Astrocyte of the cerebellum (primary cell): Measurements from ENCODE around the gene CAVIN2.

Experiments
- DNase-seq: peaks from one replicate; pipeline ENCODE4 v3.0.0-alpha.2; 2011; ENCODE audit warnings: low read depth
- H3K4me3 ChIP-seq: 2 replicates; pipeline ENCODE4 v1.5.1; 2011; ENCODE audit warnings: mild to moderate bottlenecking, low read depth, low read length, moderate library complexity
- CTCF ChIP-seq: IDR thresholded peaks from 2 replicates; pipeline ENCODE4 v1.5.1; 2012; ENCODE audit warnings: low read length, low read depth, moderate library complexity, mild to moderate bottlenecking; ENCODE audit errors: missing control alignments
- in situ Hi-C: cut with HindIII; loops from 2 replicates; pipeline ENCODE4 v1.10.0; 2017; ENCODE audit warnings: low sequenced_read_pairs

Gene CAVIN2

DNA sequence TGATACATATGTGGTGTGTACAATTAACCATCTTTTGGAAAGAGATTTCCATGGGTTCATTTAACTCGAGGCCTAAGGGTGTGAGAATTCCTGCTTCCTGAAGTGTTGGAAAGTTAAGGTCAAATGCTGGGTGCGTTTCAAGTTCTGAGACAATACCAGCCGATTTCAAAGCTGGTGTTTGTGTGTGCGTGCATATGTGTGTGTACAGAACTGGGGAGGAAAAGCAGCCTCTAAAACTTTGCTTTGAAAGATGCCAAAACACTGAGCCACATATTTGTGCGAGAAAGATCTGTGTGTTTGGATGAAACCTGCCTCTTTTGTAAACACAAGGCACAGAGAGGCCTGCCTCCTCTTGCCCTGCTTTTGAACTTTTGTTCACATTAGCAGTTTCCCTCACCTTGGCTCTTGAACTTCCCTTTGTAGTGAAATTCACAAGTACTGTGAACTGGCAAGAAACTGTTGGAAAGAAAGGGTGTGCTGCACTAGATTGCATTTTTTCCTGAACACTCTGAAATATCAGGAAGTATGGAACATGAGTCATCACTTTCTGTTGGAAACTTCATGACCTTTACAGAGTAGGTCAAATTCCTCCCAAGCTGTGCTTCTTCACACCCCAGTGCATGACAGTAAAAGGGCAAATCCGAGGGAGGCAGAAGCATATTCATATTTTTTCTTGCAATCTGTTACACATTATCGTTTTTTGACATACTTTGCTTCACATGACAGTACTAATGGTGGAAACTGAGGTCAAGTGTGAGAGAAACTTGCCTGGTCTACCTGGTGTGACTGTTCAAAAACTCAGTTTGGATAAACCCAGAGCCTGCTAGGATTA lies 20.0 kb upstream of the CAVIN2 start:
- in situ Hi-C loops: no loop called here
- DNase-seq: peak; percentile 68
- H3K4me3 ChIP-seq: no peak overlapping the region

GRCh38 chr2:191866195-191866594 lies 19.3 kb upstream of the CAVIN2 start:
- in situ Hi-C loops: no loop called here
- TF ChIP-seq CTCF: no peak
- H3K4me3 ChIP-seq: no peak overlapping the region
- no peak for DNase-seq

More for the DNA sequence above, 20.0 kb upstream of the CAVIN2 start:
- no peak for TF ChIP-seq CTCF

GRCh38 chr2:191864628-191865374 lies 17.9 kb upstream of the CAVIN2 start:
- TF ChIP-seq CTCF: no peak
- no peak overlapping the region for H3K4me3 ChIP-seq
- no peak for DNase-seq
- in situ Hi-C loops: no loop called here

DNA sequence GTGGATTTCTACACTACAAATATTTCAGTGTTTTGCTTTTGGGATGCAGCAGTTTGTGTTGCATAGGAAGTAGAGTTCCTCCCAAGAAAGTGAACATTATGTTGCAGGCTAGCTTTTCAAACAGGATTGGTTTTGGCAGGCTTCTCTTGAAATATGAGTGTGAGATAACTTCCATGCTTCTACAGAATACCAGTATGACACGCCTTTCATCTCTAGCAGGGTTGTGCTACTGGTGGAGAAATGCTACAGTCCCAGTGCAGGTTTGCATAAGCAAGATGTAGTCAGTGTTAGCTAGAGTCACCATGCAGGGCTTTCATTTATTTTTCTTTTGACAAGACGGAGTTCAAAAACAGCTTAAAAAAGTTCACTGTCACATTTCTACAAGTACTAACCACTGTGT lies 17.1 kb upstream of the CAVIN2 start:
- no peak for DNase-seq
- in situ Hi-C loops: no loop called here
- TF ChIP-seq CTCF: no peak
- no peak overlapping the region for H3K4me3 ChIP-seq

DNA sequence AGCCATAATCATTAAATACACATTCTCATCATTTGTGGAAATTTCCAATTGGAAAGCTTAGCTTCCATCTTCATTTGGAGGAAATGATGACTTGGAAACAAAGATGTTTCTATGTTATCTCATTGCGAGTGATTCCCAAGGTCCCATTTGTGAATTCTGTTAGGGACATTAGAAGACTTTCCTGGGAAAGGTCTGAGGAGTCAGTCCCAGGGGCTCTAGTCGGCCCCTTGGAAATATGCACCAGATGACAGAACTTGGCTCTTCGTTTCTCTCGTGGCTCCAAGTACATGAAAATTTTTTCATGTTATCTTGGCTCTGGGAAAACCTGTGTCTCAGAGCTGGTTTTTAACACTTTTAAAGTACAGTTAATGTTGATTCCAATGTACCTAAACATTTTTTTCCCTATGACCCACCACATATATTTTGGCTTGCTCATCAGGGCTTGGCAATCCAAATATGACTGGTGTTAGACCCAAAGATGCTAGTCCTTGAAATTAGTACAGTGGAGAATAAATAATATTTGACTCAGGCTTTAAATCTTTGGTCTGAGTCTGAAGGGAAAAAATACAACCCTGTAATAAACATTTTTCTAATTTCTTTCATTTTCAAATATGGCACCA lies 15.4 kb upstream of the CAVIN2 start:
- TF ChIP-seq CTCF: no peak
- H3K4me3 ChIP-seq: no peak overlapping the region
- in situ Hi-C loops: no loop called here
- DNase-seq: no peak

DNA sequence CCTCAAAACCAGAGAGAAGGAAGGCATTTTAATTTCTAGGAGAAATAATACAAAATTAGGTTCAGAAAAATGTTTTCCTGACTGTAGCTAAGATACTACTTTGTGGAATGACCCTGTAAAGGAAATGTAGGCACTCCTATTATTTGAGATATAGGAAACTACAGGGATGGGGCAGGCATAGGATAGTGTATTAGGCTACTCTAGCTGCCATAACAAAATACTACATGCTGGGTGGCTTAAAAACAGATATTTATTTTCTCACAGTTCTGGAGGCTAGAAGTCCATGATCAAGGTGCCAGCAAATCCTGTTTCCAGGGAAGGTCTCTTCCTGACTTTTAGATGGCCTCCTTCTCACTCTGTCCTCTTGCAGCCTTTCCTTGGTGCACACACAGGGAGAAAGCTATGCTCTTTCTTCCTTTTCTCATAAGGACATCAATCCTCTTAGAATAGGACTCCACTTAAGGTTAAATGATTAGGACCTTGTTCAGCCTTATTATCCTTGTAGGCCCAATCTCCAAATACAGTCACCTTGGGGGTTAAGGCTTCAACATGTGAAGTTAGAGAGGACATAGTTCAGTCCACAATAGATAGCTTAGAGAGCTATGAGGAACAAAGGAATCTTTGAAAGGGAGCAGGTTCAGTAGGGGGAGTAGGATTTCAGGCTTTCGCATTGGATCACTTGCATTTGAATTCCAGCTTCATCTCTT lies 14.0 kb upstream of the CAVIN2 start:
- no peak overlapping the region for H3K4me3 ChIP-seq
- TF ChIP-seq CTCF: no peak
- in situ Hi-C loops: no loop called here
- DNase-seq: no peak
